DOHH2 (cell line): ENCODE results near the gene CCZ1B.
"Not testable (repeated sequence)": the region's sequence is repeated elsewhere in the genome, so short reads cannot be mapped to it uniquely, and the experiment has no call there.

ENCODE experiments used
- CTCF ChIP-seq: fragments of 200-600 bp; sonication (generic); IDR thresholded peaks from one replicate; pipeline ENCODE4 v1.5.1; 2014; ENCODE audit warnings: antibody characterized with exemption, mild to moderate bottlenecking, low read depth, low read length; ENCODE audit not compliant: poor library complexity, severe bottlenecking
- EZH2phosphoT487 ChIP-seq: fragments of 200-600 bp; sonication (generic); IDR thresholded peaks from 2 replicates; pipeline ENCODE4 v1.6.1; 2017; ENCODE audit warnings: borderline replicate concordance, mild to moderate bottlenecking, antibody characterized with exemption, low read length, moderate library complexity, mixed read lengths

- TF ChIP-seq CTCF, EZH2phosphoT487: not testable (repeated sequence)
Observed at GRCh38 chr7:6753964-6754363, 72.1 kb downstream of the CCZ1B start, which contains the start of gene RSPH10B2.
